Dendritic cell treated with granulocyte-macrophage colony-stimulating factor and Interleukin-4, amounts not matched to agents 40 ng/mL and 50 ng/mL, for 4 days (primary cell): ENCODE data around the gene NIN.

Experiments used
- H3K27ac Mint-ChIP-seq: one replicate; pipeline ENCODE4 v1.8.0; 2022; ENCODE audit warnings: mild to moderate bottlenecking, mixed read lengths
- H3K27me3 Mint-ChIP-seq: one replicate; pipeline ENCODE4 v1.8.0; 2022; ENCODE audit warnings: mild to moderate bottlenecking, mixed read lengths
- H3K36me3 Mint-ChIP-seq: one replicate; pipeline ENCODE4 v1.8.0; 2022; ENCODE audit warnings: low read depth, mixed read lengths
- H3K4me1 Mint-ChIP-seq: one replicate; pipeline ENCODE4 v1.8.0; 2022; ENCODE audit warnings: low read depth, mixed read lengths
- H3K4me3 Mint-ChIP-seq: one replicate; pipeline ENCODE4 v1.8.0; 2022; ENCODE audit warnings: mild to moderate bottlenecking, moderate library complexity, mixed read lengths
- H3K9me3 Mint-ChIP-seq: one replicate; pipeline ENCODE4 v1.8.0; 2022; ENCODE audit warnings: mixed read lengths
- intact Hi-C: fragments of 100-400 bp; cut with micrococcal nuclease; formaldehyde crosslinking; loops from one replicate; pipeline ENCODE4 v1.15.0; 2022

The NIN gene

DNA sequence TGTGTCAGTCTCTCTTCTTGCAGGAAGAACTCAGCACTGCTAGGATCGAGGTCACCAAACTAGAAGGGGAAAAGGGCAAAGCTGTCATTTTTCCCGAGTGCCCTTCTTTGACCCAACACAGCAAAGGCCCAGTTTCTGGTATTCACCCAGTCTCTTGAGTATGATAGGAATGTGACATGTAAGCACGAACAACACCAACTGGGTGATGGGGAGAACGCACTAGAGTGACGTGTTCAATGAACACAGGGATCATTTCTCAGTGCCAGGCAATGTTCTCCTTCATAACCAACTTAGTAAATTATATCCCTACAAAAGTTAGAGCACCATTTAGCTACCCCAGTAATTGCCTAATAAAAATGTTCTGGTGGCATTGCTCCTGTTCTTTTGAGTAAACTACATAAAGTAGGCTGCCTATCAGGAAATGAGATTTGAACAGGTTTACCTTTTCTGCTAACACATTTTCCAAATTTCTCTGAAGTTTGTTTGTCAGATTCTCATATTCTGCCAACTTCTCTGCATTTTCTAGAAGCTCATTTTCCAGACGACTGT lies 64.5 kb downstream of the NIN start:
- H3K27ac Mint-ChIP-seq = no peak overlapping the region
- H3K4me3 Mint-ChIP-seq = no peak overlapping the region
- no peaks in the 10 kb centered on the region for H3K27me3 Mint-ChIP-seq
- intact Hi-C loops = no loop called here
- no peaks in the 10 kb centered on the region for H3K9me3 Mint-ChIP-seq
- H3K36me3 Mint-ChIP-seq = peaks cover 38% of the 10 kb centered on the region
- no peaks in the 10 kb centered on the region for H3K4me1 Mint-ChIP-seq

GRCh38 chr14:50763382-50764007 lies 67.5 kb downstream of the NIN start:
- Mint-ChIP-seq H3K36me3 (peaks cover 9% of the 10 kb centered on the region), H3K4me1 (no peaks in the 10 kb centered on the region), H3K27me3 (no peaks in the 10 kb centered on the region), H3K9me3 (no peaks in the 10 kb centered on the region), H3K27ac (no peak overlapping the region), H3K4me3 (no peak overlapping the region)
- intact Hi-C loops = no loop called here

- Mint-ChIP-seq H3K9me3 (no peaks in the 10 kb centered on the region), H3K4me1 (no peaks in the 10 kb centered on the region), H3K36me3 (peaks cover 3% of the 10 kb centered on the region), H3K4me3 (no peak overlapping the region), H3K27me3 (no peaks in the 10 kb centered on the region), H3K27ac (no peak overlapping the region)
- intact Hi-C loops = no loop called here
Observed at GRCh38 chr14:50762931-50763300, 68.0 kb downstream of the NIN start.

DNA sequence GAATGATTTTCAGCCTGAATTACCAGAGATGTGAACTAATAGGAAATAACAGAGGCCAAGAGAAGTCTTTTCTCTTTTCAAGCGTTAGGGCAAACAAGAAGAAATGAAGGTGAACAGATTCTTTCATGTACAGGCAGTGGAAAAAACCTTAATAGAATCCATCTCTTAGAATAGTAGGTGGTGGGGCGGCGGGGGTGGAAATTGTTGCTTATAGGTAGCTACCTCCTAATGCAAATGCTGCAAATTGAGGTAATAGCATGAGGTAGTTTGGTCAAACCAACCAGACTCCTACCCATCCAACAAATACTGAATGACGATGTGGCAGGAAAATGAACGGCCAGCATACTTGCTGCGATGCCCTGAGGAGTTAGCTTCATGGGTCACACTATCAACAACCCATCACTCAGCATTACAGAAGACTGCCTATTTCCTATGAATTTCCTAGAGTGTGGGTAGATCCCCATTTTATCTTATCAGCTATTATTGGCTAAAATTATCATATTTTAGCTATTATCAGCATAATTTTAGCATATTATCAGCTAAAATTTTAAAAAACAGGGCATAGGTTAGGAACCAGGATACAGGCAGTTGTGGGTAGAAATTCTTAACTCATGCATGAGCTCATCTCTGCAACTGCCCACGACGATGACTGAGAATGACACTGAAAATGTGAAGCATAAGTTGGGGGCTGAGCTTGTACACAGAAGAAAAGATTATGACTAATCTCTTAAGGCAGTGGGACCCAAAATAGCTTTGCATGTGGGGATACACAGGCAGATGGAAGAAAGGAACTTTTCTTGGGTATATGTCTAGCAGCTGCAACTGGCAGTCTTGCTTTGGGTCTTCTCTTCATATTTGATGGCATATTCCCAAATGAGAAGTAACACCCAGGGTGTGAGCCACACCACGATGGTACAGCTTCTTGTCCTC lies 68.7 kb downstream of the NIN start:
- Mint-ChIP-seq H3K4me1 (no peaks in the 10 kb centered on the region), H3K4me3 (no peak overlapping the region), H3K27ac (no peak overlapping the region), H3K27me3 (no peaks in the 10 kb centered on the region), H3K36me3 (no peaks in the 10 kb centered on the region), H3K9me3 (no peaks in the 10 kb centered on the region)
- intact Hi-C loops = no loop called here

- no peaks in the 10 kb centered on the region for H3K36me3 Mint-ChIP-seq
- no peaks in the 10 kb centered on the region for H3K4me1 Mint-ChIP-seq
- H3K27ac Mint-ChIP-seq = no peak overlapping the region
- intact Hi-C loops = no loop called here
- H3K9me3 Mint-ChIP-seq = no peaks in the 10 kb centered on the region
- H3K4me3 Mint-ChIP-seq = no peak overlapping the region
- no peaks in the 10 kb centered on the region for H3K27me3 Mint-ChIP-seq
Observed at GRCh38 chr14:50759800-50760543, 71.0 kb downstream of the NIN start.

GRCh38 chr14:50758945-50759344 lies 72.0 kb downstream of the NIN start:
- intact Hi-C loops = no loop called here
- Mint-ChIP-seq H3K36me3 (peaks cover 2% of the 10 kb centered on the region), H3K27me3 (no peaks in the 10 kb centered on the region), H3K9me3 (no peaks in the 10 kb centered on the region), H3K4me3 (no peak overlapping the region), H3K27ac (no peak overlapping the region), H3K4me1 (no peaks in the 10 kb centered on the region)

GRCh38 chr14:50758305-50758704 lies 72.7 kb downstream of the NIN start:
- Mint-ChIP-seq H3K9me3 (no peaks in the 10 kb centered on the region), H3K27me3 (no peaks in the 10 kb centered on the region), H3K4me1 (no peaks in the 10 kb centered on the region), H3K4me3 (no peak overlapping the region), H3K27ac (no peak overlapping the region), H3K36me3 (peaks cover 8% of the 10 kb centered on the region)
- intact Hi-C loops = no loop called here

GRCh38 chr14:50757702-50758101 lies 73.3 kb downstream of the NIN start:
- no peaks in the 10 kb centered on the region for H3K4me1 Mint-ChIP-seq
- no peaks in the 10 kb centered on the region for H3K9me3 Mint-ChIP-seq
- no peaks in the 10 kb centered on the region for H3K27me3 Mint-ChIP-seq
- no peak overlapping the region for H3K4me3 Mint-ChIP-seq
- intact Hi-C loops = no loop called here
- H3K27ac Mint-ChIP-seq = no peak overlapping the region
- H3K36me3 Mint-ChIP-seq = peaks cover 15% of the 10 kb centered on the region

DNA sequence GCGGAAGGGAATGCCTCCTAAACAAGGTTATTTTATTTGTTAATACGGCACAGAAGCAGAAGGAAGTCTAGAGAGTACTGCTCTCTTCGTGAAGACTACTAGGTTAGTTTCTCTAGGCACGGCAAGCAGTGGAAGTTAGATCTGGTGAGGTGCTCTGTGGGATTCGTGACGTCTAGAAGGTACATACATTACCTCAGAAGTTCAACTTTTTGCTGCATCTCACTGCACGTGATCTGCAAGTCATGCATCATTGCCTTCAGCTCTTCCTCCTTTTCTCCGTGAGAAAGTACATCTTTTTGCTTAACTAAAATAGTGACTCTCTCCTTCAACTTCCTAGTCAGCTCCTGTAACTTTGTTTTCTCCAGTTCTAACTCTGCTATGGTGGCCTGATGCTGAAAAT lies 74.7 kb downstream of the NIN start:
- no peaks in the 10 kb centered on the region for H3K27me3 Mint-ChIP-seq
- no peaks in the 10 kb centered on the region for H3K4me1 Mint-ChIP-seq
- peaks cover 29% of the 10 kb centered on the region for H3K36me3 Mint-ChIP-seq
- no peaks in the 10 kb centered on the region for H3K9me3 Mint-ChIP-seq
- no peak overlapping the region for H3K27ac Mint-ChIP-seq
- intact Hi-C loops = no loop called here
- H3K4me3 Mint-ChIP-seq = no peak overlapping the region

- Mint-ChIP-seq H3K27ac (no peak overlapping the region), H3K9me3 (no peaks in the 10 kb centered on the region), H3K4me3 (no peak overlapping the region), H3K4me1 (no peaks in the 10 kb centered on the region), H3K27me3 (no peaks in the 10 kb centered on the region), H3K36me3 (peaks cover 86% of the 10 kb centered on the region)
- intact Hi-C loops = no loop called here
Observed at GRCh38 chr14:50750323-50750722, 80.6 kb downstream of the NIN start.

DNA sequence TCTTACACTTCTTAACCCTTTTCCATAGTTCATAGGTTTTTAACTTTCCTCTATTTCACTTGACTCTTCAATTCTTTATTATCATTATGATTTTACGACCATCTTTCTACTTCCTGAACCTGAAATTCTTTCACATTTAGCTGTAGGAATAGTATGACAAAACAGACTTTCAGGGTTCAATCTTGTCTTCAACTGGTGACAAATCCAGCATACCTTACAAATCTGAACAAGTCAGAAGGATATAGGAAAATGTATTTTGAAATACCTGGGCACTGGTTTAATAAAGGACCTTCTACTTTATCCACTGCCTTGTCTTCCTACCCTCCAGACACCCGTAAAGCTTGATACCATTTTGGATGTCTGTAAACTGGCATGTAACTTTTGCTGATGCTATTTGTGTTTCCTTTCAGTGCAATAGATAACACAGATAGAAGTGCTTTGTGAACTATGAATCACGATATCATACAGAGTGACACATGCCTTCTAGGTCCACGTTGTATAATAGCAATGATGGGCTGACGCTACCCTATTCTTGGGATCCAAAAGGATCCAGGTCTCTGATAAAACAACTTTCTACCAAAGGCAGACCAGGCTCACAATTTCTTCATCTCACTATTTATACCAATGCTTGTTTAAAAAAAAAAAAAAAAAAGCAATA lies 85.4 kb downstream of the NIN start:
- Mint-ChIP-seq H3K4me1 (no peaks in the 10 kb centered on the region), H3K4me3 (no peak overlapping the region), H3K36me3 (peaks cover 98% of the 10 kb centered on the region), H3K27me3 (no peaks in the 10 kb centered on the region), H3K9me3 (no peaks in the 10 kb centered on the region), H3K27ac (no peak overlapping the region)
- intact Hi-C loops = no loop called here

DNA sequence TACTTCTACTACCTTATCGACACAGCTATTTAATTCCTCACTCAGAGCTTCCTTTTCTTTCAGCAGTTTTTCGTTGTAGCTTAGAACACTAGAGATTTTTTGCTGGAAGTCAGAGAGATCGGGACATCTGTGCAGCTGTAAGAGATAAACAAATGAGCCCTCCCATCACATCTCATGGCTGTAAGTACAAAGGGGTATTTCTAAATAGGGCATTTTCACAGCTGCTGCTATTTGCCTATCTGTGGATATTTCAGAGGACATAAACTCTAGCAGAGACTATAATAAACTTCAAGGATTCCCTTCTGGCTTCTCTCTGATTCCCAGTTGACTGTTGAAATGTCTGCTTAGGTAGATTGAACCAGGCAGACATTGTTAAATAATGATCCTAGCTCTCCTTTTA lies 86.7 kb downstream of the NIN start:
- no peaks in the 10 kb centered on the region for H3K4me1 Mint-ChIP-seq
- H3K27me3 Mint-ChIP-seq = no peaks in the 10 kb centered on the region
- no peak overlapping the region for H3K4me3 Mint-ChIP-seq
- peaks cover 98% of the 10 kb centered on the region for H3K36me3 Mint-ChIP-seq
- no peak overlapping the region for H3K27ac Mint-ChIP-seq
- intact Hi-C loops = no loop called here
- no peaks in the 10 kb centered on the region for H3K9me3 Mint-ChIP-seq

DNA sequence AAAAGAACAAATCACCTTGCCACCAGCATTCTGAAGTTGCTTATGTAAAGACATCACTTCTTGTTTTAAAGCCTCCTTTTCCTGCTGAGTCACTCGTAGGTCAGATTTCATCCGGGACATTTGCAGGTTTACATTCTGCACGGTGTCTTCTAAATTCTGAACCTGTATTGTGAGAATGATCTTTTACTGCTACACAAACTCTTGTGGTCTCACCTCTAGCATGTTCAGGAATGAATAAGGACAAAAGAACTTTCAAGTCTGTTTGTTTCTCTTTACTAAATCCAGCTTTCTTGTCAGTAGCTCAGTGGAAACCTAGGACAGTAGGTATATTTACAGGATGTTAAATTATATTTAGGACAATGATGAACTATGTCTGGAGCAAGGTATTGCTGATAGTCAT lies 89.4 kb downstream of the NIN start:
- intact Hi-C loops = no loop called here
- Mint-ChIP-seq H3K27me3 (no peaks in the 10 kb centered on the region), H3K4me3 (no peak overlapping the region), H3K36me3 (peaks cover 98% of the 10 kb centered on the region), H3K4me1 (no peaks in the 10 kb centered on the region), H3K27ac (no peak overlapping the region), H3K9me3 (no peaks in the 10 kb centered on the region)
